ENCODE results near the gene ARHGEF6. TPM values are rescaled to one million over a fixed set of nuclear protein-coding genes. Genes with fewer than 3 reads are reported as not detected.

Gene ARHGEF6
- total RNA-seq, 2 donors from 2014 or later, result 14.2 to 17.7 TPM

DNA sequence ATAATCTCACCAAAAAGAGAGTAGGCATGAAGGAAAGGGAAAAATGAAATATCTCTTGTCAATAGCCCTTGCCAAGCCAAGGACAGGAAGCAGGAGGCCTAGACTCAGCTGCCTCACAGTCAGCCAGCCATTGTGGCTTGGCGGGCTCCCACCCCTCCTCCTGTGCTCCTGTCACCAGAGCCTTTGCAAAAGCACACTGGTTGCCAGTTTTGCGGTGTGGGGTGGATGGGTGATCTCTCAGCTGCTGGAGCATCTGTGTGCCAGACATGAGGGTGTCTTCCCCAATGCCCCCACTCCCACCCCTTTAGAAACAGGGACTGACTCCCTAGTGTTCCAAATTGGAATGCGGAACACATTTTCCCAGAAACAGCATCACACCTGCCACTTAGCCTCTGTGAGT, 26.1 kb downstream of the ARHGEF6 start:
- intact Hi-C loops (cut with DNase I), result loop anchor here in 1 of 2 donors (2.0 kb wide), 1 partner anchor 42 kb away; no protein-coding TSS in a partner anchor
- DNase-seq (ENCODE audit: low spot score), result peak; percentile 81

DNA sequence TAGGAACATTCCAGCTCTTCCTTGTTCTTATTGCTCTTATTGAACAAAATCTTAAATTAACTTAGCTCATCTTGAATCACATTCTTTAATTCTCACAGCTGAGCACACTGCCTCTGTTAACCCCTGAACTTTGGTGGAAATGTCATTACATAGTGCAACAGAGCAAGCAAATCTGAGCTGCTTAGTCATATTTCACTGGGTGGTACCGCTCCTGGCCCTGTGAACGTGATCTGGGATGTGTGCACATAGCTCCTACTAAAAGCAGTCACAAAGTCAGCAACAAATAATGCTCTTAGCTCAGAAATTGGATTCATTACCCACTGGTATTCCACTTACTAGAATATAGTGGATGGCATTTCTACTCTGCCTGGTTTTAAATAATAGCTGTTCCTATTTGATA, 27.9 kb downstream of the ARHGEF6 start:
- no peak for DNase-seq (ENCODE audit: low spot score)
- intact Hi-C loops (cut with DNase I), result no loop called here

DNA sequence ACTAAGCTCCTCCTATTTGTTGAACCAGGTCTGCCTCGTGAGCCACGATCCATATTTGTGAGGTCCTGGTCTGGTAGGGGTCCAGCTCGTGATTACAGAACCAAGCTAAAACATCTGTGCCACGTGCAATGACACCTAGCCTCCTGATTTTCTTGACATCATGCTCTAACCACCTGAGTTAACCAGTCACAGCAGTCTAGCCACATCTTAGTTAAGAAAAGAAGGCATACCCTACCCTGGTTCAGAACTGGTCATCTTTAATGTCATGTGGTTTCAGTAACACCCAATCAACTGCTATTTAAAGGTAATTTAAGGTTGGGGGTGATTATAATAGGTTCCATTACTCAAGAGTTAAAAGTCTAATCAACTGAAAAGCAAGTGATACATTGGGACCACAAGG, 28.4 kb downstream of the ARHGEF6 start:
- intact Hi-C loops (cut with DNase I), result no loop called here

DNA sequence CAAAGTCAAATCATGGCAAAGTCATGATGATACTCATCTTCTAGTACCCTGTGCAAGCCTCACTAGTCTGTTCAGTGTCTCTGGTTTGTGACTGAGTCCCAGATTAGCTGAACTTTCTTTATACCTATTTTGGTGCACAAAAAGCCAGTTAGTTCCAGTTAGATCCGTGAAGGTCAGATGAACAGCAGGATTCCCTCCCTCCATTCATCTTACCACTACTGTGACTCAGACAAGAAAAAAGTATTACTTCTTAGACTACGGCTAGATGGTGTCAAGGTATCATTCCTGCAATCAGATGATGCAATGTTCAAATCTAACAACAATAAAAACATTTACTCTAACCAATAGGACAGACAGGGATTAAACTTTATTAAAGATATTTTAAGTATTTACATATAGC, 30.4 kb downstream of the ARHGEF6 start:
- intact Hi-C loops (cut with DNase I), result no loop called here
- no peak for DNase-seq (ENCODE audit: low spot score)

More for the DNA sequence above, 28.4 kb downstream of the ARHGEF6 start:
- DNase-seq (ENCODE audit: low spot score), result no peak

DNA sequence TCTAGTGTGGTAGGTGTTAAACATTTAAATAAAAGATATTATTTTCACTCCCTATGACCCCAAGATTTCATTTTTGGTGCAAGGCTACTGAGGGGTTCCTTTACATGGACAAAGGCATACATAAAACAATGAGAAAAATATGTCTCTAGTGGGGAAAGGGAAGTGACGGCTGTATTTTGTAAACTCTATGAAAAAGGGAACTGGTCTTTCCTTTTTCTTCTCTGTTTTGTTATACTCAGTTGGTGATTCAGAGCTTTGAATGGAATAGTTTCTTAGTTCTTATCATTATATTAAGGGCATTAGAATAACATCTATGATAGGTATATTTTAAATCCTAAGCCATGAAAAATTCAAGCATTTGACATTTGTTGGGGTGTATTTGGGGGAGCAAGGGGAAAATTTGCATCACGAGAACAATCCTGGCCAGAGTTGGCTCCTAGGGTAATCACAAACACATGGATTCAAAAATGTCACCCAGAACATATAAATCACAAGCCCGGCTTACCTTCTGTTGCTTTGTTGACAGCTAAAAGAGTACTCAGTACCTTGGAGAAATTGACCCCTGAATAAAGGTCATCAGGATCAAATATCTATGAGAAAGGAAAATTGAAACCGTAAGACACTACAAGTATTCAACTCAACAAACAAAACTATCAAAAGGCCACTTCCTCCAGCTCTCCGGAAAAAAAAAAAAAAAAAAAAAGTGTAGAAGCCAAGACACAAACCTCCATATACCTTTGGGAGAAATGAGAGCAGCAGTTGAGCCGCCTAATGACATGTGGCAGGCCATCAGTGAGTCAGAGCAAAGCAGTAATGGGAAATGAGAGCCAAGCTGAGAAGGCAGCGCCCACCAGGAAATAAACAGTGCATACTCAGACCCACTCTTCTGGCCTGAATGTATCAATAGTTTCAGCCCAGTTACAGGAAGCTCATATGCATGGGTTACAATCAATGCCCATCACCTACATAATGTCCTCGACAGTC, 33.4 kb downstream of the ARHGEF6 start:
- intact Hi-C loops (cut with DNase I), result no loop called here
- no peak for DNase-seq (ENCODE audit: low spot score)

DNA sequence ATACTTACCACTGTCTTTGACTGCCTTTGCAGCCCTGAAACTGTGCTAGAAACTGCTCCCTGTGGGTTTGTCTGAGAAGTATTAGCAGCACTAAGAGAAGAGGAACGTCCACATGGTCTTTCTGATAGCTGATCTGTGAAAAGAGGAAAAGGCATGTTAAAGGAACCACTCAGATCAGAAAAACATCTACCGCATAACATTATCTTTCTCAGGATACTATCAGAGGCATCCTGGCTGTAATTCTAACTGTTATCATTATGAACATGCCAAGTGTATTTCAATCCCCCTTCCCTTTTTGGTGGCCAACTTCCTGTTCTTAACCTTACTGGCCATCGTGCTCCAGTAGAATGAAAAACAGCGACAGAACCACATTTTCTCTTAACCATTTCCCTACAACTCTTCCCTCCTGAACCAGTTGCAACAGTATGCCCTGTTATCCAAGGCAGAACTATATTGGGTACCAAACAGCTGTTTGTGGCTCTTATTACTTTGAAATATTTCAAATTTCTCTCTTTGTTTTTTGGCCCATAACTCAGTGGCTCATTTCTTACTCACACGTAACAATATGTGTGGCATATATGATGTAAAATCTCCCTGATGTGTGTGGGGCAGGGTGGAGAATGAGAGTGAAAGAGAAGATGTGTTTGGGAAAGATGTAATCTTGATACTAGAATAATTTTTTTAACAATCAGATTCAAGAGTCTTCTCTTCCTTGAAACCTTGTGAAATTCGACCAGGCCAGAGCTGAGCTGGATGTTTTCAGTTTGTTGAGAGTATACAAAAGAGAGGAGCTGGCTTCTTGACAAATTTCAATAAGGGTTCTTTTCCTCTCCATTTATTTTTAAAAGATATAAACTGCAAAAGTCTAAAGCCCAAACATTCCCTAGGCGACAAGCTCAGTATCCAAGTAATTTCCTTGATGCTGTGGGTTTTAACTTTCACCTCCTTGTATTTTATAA, 35.2 kb downstream of the ARHGEF6 start:
- DNase-seq (ENCODE audit: low spot score), result no peak

DNA sequence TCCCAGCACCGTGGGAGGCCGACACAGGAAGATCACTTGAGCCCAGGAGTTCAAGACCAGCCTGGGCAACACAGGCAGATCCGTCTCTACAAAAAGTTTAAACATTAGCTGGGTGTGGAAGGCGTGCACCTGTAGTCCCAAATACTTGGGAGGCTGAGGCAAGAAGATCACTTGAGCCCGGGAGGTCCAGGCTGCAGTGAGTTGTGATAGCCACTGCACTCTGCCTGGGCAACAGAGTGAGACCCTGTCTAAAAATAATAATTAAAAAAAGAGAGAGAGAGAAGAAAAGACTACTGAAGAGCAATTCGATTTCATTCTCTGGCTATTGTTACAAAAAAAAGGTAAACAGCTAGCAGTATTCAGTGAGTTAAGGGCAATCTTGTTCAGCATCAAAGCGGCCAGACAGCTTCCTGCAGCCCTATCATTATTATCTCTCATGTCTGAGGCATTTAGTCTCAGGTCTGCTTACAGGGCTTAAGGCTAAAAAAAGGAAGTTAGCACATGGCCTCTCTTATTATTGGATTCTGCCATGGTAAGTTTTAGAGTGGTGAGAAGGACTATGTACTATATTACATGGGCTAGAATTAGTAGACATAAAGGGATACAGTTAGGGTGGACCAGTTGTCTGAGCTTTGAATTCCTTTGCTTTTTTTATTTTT, 37.9 kb downstream of the ARHGEF6 start:
- DNase-seq (ENCODE audit: low spot score), result no peak

More for the DNA sequence above, 35.2 kb downstream of the ARHGEF6 start:
- intact Hi-C loops (cut with DNase I), result no loop called here

DNA sequence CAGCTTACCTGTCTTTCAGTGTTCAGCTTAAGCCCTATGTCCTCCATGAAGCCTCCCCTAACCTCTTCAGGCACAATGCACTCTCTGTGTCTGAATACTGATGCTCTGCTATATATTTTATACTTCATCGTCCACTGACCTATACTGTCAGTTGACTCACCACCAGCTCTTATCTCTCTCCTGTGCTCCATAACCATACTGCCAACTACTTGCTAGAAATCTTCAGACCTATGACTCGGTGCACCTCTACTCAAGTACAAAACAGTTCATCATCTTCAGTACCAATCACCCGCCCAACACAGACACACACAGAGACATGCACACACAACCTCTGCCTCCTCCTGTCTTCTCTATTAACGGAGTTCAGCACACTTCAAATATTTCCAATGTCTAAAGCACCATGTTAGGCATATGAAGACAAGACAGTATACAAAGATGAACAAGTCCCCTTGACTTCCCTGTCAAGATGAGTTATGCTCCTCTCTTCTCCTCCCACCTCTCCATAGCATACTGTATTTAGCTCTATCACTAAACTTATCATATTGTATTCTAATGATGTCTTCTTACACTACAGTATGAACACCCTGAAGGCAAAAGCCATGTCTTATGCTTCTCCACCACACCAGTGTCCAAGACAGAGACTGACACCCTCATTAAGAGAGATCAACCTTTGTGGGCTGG, 42.5 kb downstream of the ARHGEF6 start:
- intact Hi-C loops (cut with DNase I), result no loop called here
- no peak for DNase-seq (ENCODE audit: low spot score)

More for the DNA sequence above, 37.9 kb downstream of the ARHGEF6 start:
- intact Hi-C loops (cut with DNase I), result no loop called here

DNA sequence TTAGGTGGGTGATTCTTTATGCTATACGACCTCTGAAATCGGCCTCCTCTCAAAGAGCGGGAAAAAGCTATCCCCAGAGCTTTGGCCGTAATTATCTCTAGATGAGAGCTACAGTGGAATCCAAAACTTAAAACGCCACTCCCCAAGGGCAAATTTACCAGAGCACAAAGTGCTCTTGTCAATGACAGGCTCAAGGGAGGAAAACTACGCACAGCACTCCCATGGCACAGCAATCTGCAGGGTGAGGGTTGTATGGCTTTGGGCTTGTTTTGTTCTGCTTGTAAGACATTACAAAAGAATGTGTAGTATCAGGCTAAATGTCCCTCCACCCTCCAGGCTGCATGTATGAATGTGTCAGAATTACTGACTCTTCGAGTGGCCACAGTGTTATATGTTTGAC, 44.0 kb downstream of the ARHGEF6 start:
- no peak for DNase-seq (ENCODE audit: low spot score)
- intact Hi-C loops (cut with DNase I), result no loop called here

DNA sequence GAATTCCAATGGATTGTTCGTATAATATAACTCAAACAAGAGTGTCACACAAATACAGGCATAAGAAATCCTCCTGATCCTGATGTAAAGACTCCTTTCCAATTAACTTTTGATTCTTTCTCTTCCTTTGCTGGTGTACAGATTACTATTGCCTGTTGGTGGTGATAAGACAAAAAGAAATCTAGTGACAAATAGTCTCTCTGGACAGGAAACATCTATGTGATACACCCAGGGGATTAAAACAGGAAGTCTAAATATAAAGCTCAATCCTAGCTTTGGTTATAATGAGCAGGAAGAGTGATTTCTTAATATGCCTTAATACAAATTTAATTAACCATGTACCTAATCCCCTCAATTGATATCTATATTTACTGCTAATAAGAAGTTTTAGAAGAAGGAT, 45.1 kb downstream of the ARHGEF6 start:
- DNase-seq (ENCODE audit: low spot score), result no peak
- intact Hi-C loops (cut with DNase I), result no loop called here

DNA sequence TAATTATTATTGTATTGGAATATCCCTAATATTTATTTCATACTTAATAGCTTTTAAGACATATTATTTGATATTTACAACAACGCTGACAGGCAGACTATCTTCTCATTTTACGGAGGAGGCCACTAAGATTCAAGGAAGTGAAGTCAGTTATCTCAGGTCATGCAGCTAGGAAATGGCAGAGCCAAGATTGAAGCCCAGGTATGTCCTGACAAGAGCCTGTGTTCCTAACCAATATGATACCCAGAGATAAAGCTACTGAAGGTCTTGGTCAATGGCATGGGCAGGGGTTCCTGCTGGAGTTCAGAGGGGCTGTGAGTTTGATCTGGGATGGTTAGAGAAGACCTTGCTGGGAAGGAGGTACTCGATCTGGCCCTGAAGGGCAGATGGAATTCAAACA, 47.1 kb downstream of the ARHGEF6 start:
- no peak for DNase-seq (ENCODE audit: low spot score)
- intact Hi-C loops (cut with DNase I), result no loop called here

DNA sequence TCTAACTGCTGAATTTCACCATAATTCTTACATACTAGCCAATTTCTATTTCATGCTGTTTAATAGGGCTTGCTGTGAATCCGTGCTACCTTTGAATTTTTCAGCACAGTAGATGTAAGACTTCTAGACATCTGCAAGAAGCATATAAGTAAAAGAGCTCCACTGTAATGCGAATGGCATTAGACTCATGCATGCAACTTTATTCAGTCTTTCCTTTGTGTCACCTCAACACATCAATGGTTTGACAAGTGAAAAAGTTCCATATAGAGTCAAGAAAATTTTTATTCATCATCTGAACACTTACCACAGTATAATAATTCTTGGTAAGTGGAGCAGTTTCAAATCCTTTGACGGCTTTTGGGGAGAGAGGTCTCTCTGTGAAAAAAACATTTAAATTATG, 48.9 kb downstream of the ARHGEF6 start:
- intact Hi-C loops (cut with DNase I), result no loop called here
- no peak for DNase-seq (ENCODE audit: low spot score)

DNA sequence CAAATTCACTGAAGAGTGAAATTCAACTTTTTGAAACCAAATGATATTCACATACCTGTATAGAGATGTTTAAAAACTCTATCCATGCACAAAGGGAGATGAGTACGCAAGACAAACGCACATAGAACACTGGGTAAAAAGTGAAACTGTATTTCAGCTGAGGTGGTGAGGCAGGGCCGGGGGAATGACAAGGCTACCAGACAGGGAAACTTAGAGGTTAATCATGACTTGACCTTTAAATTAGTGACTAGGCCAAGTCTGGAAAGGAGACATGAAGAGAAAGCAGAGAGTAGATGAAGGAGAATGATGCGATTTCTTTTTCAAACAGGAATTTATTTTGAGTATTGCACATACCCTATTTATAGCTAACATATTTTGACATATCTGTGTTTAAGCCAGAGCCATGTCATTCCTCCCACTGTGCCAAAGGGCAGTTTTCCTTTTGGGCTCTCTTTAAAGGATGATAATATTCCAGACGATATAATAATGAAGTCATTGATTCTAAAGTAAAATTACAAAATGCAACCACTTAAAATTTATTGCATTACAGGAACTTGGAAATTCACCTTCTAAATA, 49.4 kb downstream of the ARHGEF6 start:
- DNase-seq (ENCODE audit: low spot score), result no peak
- intact Hi-C loops (cut with DNase I), result no loop called here

DNA sequence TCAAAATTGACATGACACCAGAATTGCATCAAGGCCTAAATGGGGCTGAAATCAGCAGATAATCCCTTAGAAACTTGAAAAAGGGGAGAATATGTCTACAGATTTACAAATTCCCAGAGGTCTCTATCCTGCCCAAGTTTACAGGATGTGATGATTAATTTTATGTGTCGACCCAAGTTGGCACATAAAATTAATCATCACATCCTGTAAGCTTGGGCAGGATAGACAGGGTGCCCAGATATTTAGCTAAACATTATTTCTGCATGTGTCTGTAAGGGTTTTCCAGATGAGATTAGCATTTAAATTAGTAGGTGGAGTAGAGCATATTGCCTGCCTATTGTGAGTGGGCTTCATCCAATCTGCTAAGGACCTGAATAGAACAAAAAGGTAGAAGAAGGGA, 52.3 kb downstream of the ARHGEF6 start:
- intact Hi-C loops (cut with DNase I), result no loop called here
- DNase-seq (ENCODE audit: low spot score), result no peak

DNA sequence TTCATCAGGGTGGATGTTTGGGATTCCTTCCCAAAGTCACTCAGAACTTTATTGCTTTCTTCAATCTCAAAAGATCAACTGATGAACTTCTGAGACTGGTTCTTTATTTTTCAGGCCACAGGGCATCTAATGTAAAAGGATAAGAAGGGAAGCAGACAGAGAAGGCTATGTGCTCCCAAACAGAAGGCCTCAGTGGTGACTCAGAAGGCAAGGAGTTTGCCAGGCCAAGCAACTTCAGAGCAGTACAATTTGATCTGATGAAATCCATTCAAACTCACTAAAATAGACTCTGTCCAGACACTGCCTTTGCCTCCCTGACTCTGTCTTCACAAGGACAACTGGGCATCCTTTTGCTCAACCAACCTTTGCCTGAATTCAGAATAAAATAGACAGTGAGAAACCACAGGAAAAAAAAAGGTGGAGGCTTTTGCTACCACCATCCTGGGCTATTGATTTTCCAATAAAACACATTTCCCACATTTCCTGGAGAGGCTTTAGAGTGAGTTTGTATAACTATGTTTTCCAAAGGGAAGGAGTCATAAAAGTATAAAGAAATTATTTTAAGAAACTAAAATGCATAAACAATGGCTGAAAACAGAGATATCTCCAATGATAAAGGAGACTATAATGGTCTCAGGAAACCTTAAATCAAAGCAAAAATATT, 55.2 kb downstream of the ARHGEF6 start:
- DNase-seq (ENCODE audit: low spot score), result no peak
- intact Hi-C loops (cut with DNase I), result no loop called here

DNA sequence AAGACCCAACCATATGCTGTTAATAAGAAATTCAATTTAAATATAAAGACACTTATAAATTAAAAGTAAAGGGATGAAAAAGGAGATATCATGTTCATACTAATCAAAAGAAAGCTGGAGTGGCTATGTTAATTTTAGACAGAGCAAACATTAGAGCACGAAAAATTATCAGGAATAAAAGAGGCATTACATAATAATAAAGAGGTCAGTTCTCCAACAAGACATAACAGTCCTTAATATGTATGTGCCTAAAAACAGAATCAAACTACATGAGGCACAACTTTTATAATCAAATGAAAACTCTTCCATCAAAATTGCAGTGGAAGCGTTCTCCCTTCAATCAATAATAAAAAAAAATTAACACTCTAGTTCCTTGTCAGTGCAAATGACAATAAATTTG, 62.6 kb downstream of the ARHGEF6 start:
- intact Hi-C loops (cut with DNase I), result loop anchor here in 1 of 2 donors (10.0 kb wide), 1 partner anchor 207 kb away; no protein-coding TSS in a partner anchor
- no peak for DNase-seq (ENCODE audit: low spot score)

DNA sequence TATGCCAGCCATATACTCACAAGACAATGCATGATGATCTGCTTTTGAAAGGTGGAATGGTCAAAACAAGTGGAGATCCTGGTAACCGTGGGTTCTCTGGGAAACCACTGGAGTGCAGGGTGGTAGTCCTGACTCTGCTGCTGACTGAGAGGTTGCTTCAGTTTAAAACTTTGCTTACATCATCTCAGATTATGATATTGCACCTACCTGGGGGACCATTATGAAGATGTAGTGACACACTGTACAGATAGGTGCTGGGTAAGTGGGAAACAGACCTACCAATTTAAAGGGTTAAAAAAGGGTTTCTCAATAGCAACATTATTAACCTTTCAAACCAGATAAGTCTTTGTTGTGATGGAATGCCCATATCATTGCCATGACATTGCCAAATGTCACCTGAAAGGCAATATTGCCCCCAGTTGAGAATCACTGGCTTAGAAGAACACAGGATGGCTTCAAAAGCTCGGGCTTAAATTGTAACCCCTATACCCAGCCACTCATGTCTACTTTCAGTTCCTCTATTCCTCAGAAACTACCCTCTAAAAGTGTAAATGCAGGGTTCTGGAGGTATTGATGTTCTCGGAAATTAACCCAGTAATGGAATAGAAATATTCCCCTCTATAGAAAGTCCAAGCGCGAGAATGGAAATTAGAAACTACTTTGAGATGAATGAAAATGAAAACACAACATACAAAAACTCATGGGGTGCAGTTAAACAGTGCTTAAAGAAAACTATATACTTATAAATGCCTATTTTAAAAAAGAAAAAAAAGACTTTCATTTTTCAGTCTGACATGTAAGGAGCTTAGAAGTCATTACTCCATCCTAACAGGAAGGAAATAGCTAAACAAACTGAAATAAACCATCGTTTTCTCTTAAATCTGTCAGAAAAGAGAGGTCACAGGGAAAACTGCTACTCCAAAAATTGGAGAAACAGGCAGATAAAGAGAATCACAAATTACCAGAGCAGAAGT, 65.8 kb downstream of the ARHGEF6 start:
- intact Hi-C loops (cut with DNase I), result loop anchor here in 1 of 2 donors (10.0 kb wide), 1 partner anchor 210 kb away; no protein-coding TSS in a partner anchor
- no peak for DNase-seq (ENCODE audit: low spot score)
